Peyer's patch (tissue), 4 donors: ENCODE measurements around the gene CIART.

ENCODE experiments used
- CTCF ChIP-seq, 6 experiments: fragments of 450-650 bp in 4 of 6; fragments of 200-600 bp in 2 of 6; sonication (generic) in 1 of 6; IDR thresholded peaks; one replicate each; pipeline ENCODE4 v1.5.1; 2017 to 2019; ENCODE audit warnings: antibody characterized with exemption in 6 of 6, mild to moderate bottlenecking in 3 of 6, moderate library complexity in 1 of 6
- POLR2A ChIP-seq, 2 donors: fragments of 450-650 bp; IDR thresholded peaks; one replicate each; pipeline ENCODE4 v1.5.1; 2017; ENCODE audit warnings: antibody characterized with exemption in 2 of 2, mild to moderate bottlenecking in 2 of 2, moderate library complexity in 2 of 2

DNA sequence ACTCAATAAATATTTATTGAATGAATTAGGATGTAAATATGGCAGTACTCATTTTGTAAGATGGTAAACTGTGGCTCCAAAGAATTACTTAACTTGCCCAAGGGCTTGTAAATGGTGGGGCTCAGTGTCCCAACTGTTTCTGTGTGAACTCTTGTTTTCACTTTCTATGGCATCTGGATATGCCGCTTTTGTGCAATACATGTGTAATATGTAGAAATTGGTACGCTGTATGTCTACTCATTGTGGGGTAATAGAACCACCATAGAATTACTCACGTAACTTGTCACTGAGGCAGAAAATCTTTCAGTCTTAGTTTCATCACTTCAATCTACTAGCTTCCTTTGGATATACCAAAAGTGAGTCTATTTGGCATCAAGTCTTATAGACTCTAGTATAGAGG lies 40.0 kb downstream of the CIART start:
- no peak for TF ChIP-seq POLR2A (IDR thresholded peaks at IDR 0.05)
- TF ChIP-seq CTCF (IDR thresholded peaks at IDR 0.05) = no peak
